Adrenal gland (tissue), 5 donors: Measurements from ENCODE around the gene CNGB1.

Experiments
- POLR2A ChIP-seq, 2 donors: fragments of 450-650 bp; IDR thresholded peaks; one replicate each; pipeline ENCODE4 v1.6.1; 2017; ENCODE audit warnings: antibody characterized with exemption in 2 of 2, mild to moderate bottlenecking in 2 of 2, moderate library complexity in 1 of 2
- TF ChIP-seq, protein P1 (sequence below), 6 experiments: fragments of 450-650 bp in 4 of 6; fragments of 200-600 bp in 2 of 6; sonication (generic) in 1 of 6; IDR thresholded peaks; 1 replicate in 5 of 6; 2 replicates in 1 of 6; pipeline versions ENCODE4 v1.5.1 to v1.8.0; 2016 to 2021; ENCODE audit warnings: antibody characterized with exemption in 6 of 6, mild to moderate bottlenecking in 2 of 6, moderate library complexity in 1 of 6
- donor health status: DM: no; HTN: no; CAD: no.

GRCh38 chr16:57981636-57982035 is 10.7 kb upstream of the CNGB1 start:
- TF ChIP-seq POLR2A (IDR thresholded peaks at IDR 0.05): no peak
- TF ChIP-seq, protein P1, sequence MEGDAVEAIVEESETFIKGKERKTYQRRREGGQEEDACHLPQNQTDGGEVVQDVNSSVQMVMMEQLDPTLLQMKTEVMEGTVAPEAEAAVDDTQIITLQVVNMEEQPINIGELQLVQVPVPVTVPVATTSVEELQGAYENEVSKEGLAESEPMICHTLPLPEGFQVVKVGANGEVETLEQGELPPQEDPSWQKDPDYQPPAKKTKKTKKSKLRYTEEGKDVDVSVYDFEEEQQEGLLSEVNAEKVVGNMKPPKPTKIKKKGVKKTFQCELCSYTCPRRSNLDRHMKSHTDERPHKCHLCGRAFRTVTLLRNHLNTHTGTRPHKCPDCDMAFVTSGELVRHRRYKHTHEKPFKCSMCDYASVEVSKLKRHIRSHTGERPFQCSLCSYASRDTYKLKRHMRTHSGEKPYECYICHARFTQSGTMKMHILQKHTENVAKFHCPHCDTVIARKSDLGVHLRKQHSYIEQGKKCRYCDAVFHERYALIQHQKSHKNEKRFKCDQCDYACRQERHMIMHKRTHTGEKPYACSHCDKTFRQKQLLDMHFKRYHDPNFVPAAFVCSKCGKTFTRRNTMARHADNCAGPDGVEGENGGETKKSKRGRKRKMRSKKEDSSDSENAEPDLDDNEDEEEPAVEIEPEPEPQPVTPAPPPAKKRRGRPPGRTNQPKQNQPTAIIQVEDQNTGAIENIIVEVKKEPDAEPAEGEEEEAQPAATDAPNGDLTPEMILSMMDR (IDR thresholded peaks at IDR 0.05): no peak
